Activated naive CD8-positive, alpha-beta T cell treated with anti-CD3 and anti-CD28 coated beads for 36 hours (primary cell): Measurements from ENCODE around the gene EYA4. TPM values are rescaled to one million over a fixed set of nuclear protein-coding genes. Genes with fewer than 3 reads are reported as not detected.
"Not testable (repeated sequence)": the region's sequence is repeated elsewhere in the genome, so short reads cannot be mapped to it uniquely, and the experiment has no call there.

Experiments
- DNase-seq: peaks from one replicate; pipeline ENCODE4 v3.0.0; 2021
- H3K27ac Mint-ChIP-seq: one replicate; pipeline ENCODE4 v1.8.0; 2022; ENCODE audit warnings: mild to moderate bottlenecking, moderate library complexity, mixed read lengths
- H3K27me3 Mint-ChIP-seq: one replicate; pipeline ENCODE4 v1.8.0; 2022; ENCODE audit warnings: mild to moderate bottlenecking, mixed read lengths
- H3K36me3 Mint-ChIP-seq: one replicate; pipeline ENCODE4 v1.8.0; 2021; ENCODE audit warnings: mild to moderate bottlenecking, mixed read lengths
- H3K4me1 Mint-ChIP-seq: one replicate; pipeline ENCODE4 v1.8.0; 2021; ENCODE audit warnings: mixed read lengths
- H3K4me3 Mint-ChIP-seq: one replicate; pipeline ENCODE4 v1.8.0; 2022; ENCODE audit warnings: mild to moderate bottlenecking, moderate library complexity, mixed read lengths
- H3K9me3 Mint-ChIP-seq: one replicate; pipeline ENCODE4 v1.8.0; 2022; ENCODE audit warnings: mixed read lengths
- total RNA-seq, 2 experiments: library from RNA; stranded (reverse); gene quantifications; one replicate each; pipeline ENCODE4 v1.2.3, GENCODE V29; 2021

The EYA4 gene
- total RNA-seq, 2 experiments from 2014 or later = not detected

GRCh38 chr6:133369773-133370272, 128.7 kb downstream of the EYA4 start:
- Mint-ChIP-seq H3K9me3 (no peaks in the 10 kb centered on the region), H3K4me1 (no peaks in the 10 kb centered on the region), H3K4me3 (no peak overlapping the region), H3K27ac (no peak overlapping the region), H3K27me3 (peaks cover 4% of the 10 kb centered on the region), H3K36me3 (no peaks in the 10 kb centered on the region)
- DNase-seq = no peak

- no peaks in the 10 kb centered on the region for H3K4me1 Mint-ChIP-seq
- DNase-seq = no peak
- no peaks in the 10 kb centered on the region for H3K36me3 Mint-ChIP-seq
- no peaks in the 10 kb centered on the region for H3K9me3 Mint-ChIP-seq
- H3K27ac Mint-ChIP-seq = no peak overlapping the region
- H3K27me3 Mint-ChIP-seq = peaks cover 4% of the 10 kb centered on the region
- H3K4me3 Mint-ChIP-seq = no peak overlapping the region
Observed at GRCh38 chr6:133376743-133377142, 135.6 kb downstream of the EYA4 start.

GRCh38 chr6:133377219-133377618, 136.1 kb downstream of the EYA4 start:
- H3K4me1 Mint-ChIP-seq = no peaks in the 10 kb centered on the region
- no peak overlapping the region for H3K27ac Mint-ChIP-seq
- H3K4me3 Mint-ChIP-seq = no peak overlapping the region
- H3K27me3 Mint-ChIP-seq = peaks cover 4% of the 10 kb centered on the region
- no peak for DNase-seq
- no peaks in the 10 kb centered on the region for H3K9me3 Mint-ChIP-seq
- no peaks in the 10 kb centered on the region for H3K36me3 Mint-ChIP-seq

GRCh38 chr6:133380047-133380446, 138.9 kb downstream of the EYA4 start:
- no peak for DNase-seq
- no peaks in the 10 kb centered on the region for H3K36me3 Mint-ChIP-seq
- H3K4me3 Mint-ChIP-seq = no peak overlapping the region
- no peak overlapping the region for H3K27ac Mint-ChIP-seq
- no peaks in the 10 kb centered on the region for H3K4me1 Mint-ChIP-seq
- H3K27me3 Mint-ChIP-seq = peaks cover 4% of the 10 kb centered on the region
- no peaks in the 10 kb centered on the region for H3K9me3 Mint-ChIP-seq

GRCh38 chr6:133380723-133381122, 139.6 kb downstream of the EYA4 start:
- Mint-ChIP-seq H3K4me1 (no peaks in the 10 kb centered on the region), H3K27ac (no peak overlapping the region), H3K9me3 (no peaks in the 10 kb centered on the region), H3K36me3 (no peaks in the 10 kb centered on the region), H3K4me3 (no peak overlapping the region), H3K27me3 (peaks cover 4% of the 10 kb centered on the region)
- DNase-seq = no peak

- Mint-ChIP-seq H3K4me3 (no peak overlapping the region), H3K36me3 (no peaks in the 10 kb centered on the region), H3K4me1 (no peaks in the 10 kb centered on the region), H3K27ac (no peak overlapping the region), H3K9me3 (no peaks in the 10 kb centered on the region), H3K27me3 (no peaks in the 10 kb centered on the region)
- DNase-seq = no peak
Observed at GRCh38 chr6:133388731-133389130, 147.6 kb downstream of the EYA4 start.

- Mint-ChIP-seq H3K9me3 (no peaks in the 10 kb centered on the region), H3K36me3 (no peaks in the 10 kb centered on the region), H3K4me3 (no peak overlapping the region), H3K4me1 (no peaks in the 10 kb centered on the region), H3K27me3 (no peaks in the 10 kb centered on the region), H3K27ac (no peak overlapping the region)
- no peak for DNase-seq
Observed at GRCh38 chr6:133390168-133390567, 149.0 kb downstream of the EYA4 start.

GRCh38 chr6:133392015-133392414, 150.9 kb downstream of the EYA4 start:
- no peak overlapping the region for H3K4me3 Mint-ChIP-seq
- H3K27me3 Mint-ChIP-seq = no peaks in the 10 kb centered on the region
- no peak overlapping the region for H3K27ac Mint-ChIP-seq
- no peak for DNase-seq
- no peaks in the 10 kb centered on the region for H3K9me3 Mint-ChIP-seq
- no peaks in the 10 kb centered on the region for H3K36me3 Mint-ChIP-seq
- no peaks in the 10 kb centered on the region for H3K4me1 Mint-ChIP-seq

GRCh38 chr6:133392641-133393040, 151.5 kb downstream of the EYA4 start:
- no peak overlapping the region for H3K27ac Mint-ChIP-seq
- DNase-seq = no peak
- H3K27me3 Mint-ChIP-seq = no peaks in the 10 kb centered on the region
- no peaks in the 10 kb centered on the region for H3K36me3 Mint-ChIP-seq
- H3K9me3 Mint-ChIP-seq = no peaks in the 10 kb centered on the region
- H3K4me3 Mint-ChIP-seq = no peak overlapping the region
- H3K4me1 Mint-ChIP-seq = no peaks in the 10 kb centered on the region

- no peak for DNase-seq
- no peak overlapping the region for H3K4me3 Mint-ChIP-seq
- H3K4me1 Mint-ChIP-seq = no peaks in the 10 kb centered on the region
- no peaks in the 10 kb centered on the region for H3K9me3 Mint-ChIP-seq
- no peaks in the 10 kb centered on the region for H3K36me3 Mint-ChIP-seq
- H3K27ac Mint-ChIP-seq = no peak overlapping the region
- no peaks in the 10 kb centered on the region for H3K27me3 Mint-ChIP-seq
Observed at GRCh38 chr6:133393891-133394290, 152.7 kb downstream of the EYA4 start.

- Mint-ChIP-seq H3K36me3 (no peaks in the 10 kb centered on the region), H3K4me1 (no peaks in the 10 kb centered on the region), H3K4me3 (no peak overlapping the region), H3K9me3 (no peaks in the 10 kb centered on the region), H3K27ac (no peak overlapping the region), H3K27me3 (no peaks in the 10 kb centered on the region)
- DNase-seq = no peak
Observed at GRCh38 chr6:133394630-133395029, 153.5 kb downstream of the EYA4 start.

- no peaks in the 10 kb centered on the region for H3K27me3 Mint-ChIP-seq
- no peak for DNase-seq
- no peaks in the 10 kb centered on the region for H3K4me1 Mint-ChIP-seq
- H3K27ac Mint-ChIP-seq = no peak overlapping the region
- no peaks in the 10 kb centered on the region for H3K9me3 Mint-ChIP-seq
- no peak overlapping the region for H3K4me3 Mint-ChIP-seq
- H3K36me3 Mint-ChIP-seq = no peaks in the 10 kb centered on the region
Observed at GRCh38 chr6:133396233-133396983, 155.3 kb downstream of the EYA4 start.

- H3K9me3 Mint-ChIP-seq = no peaks in the 10 kb centered on the region
- H3K4me1 Mint-ChIP-seq = no peaks in the 10 kb centered on the region
- H3K36me3 Mint-ChIP-seq = no peaks in the 10 kb centered on the region
- no peaks in the 10 kb centered on the region for H3K27me3 Mint-ChIP-seq
- no peak for DNase-seq
- no peak overlapping the region for H3K27ac Mint-ChIP-seq
- no peak overlapping the region for H3K4me3 Mint-ChIP-seq
Observed at GRCh38 chr6:133396984-133397348, 155.8 kb downstream of the EYA4 start.

- DNase-seq, H3K9me3 Mint-ChIP-seq, H3K27ac Mint-ChIP-seq, H3K27me3 Mint-ChIP-seq, H3K4me1 Mint-ChIP-seq, H3K4me3 Mint-ChIP-seq, H3K36me3 Mint-ChIP-seq: not testable (repeated sequence)
Observed at GRCh38 chr6:133397601-133398000, 156.4 kb downstream of the EYA4 start.

GRCh38 chr6:133399426-133399825, 158.3 kb downstream of the EYA4 start:
- Mint-ChIP-seq H3K36me3 (no peaks in the 10 kb centered on the region), H3K27me3 (no peaks in the 10 kb centered on the region), H3K9me3 (no peaks in the 10 kb centered on the region), H3K4me1 (no peaks in the 10 kb centered on the region), H3K27ac (no peak overlapping the region), H3K4me3 (no peak overlapping the region)
- no peak for DNase-seq

GRCh38 chr6:133404151-133404550, 163.0 kb downstream of the EYA4 start:
- H3K27ac Mint-ChIP-seq = no peak overlapping the region
- no peak for DNase-seq
- H3K9me3 Mint-ChIP-seq = no peaks in the 10 kb centered on the region
- no peaks in the 10 kb centered on the region for H3K4me1 Mint-ChIP-seq
- H3K27me3 Mint-ChIP-seq = no peaks in the 10 kb centered on the region
- H3K4me3 Mint-ChIP-seq = no peak overlapping the region
- H3K36me3 Mint-ChIP-seq = no peaks in the 10 kb centered on the region
